ENCODE measurements around the gene PCYT2.

GRCh38 chr17:81870981-81871386 is 40.2 kb downstream of the PCYT2 start, which contains the start of gene ARHGDIA:
- TF ChIP-seq CTCF (conservative IDR thresholded peaks at IDR 0.05) = no peak
- no peak for TF ChIP-seq ZFX (IDR thresholded peaks at IDR 0.05)
